Measurements from ENCODE around the gene STAT5A.

DNA sequence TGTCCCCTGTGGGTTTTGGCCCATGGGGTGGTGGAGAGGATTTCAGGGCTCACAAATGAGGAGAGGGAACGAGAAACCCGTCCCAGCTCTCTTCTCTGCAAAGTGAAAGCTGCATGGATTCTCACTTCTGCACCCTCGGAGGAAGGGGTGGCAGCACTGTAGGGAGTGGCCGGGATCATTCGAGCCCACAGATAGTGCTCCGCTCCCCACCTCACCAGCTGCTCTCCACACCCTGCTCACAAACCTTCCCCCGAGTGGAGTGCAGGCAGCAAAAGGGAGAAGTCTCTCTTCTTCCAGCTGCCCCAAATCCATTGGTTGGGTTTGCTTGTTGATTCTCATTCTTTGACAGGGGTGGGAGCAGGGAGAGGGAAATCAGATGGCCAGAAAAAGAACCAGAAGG lies 20.1 kb downstream of the STAT5A start:
- TF ChIP-seq, protein P1, sequence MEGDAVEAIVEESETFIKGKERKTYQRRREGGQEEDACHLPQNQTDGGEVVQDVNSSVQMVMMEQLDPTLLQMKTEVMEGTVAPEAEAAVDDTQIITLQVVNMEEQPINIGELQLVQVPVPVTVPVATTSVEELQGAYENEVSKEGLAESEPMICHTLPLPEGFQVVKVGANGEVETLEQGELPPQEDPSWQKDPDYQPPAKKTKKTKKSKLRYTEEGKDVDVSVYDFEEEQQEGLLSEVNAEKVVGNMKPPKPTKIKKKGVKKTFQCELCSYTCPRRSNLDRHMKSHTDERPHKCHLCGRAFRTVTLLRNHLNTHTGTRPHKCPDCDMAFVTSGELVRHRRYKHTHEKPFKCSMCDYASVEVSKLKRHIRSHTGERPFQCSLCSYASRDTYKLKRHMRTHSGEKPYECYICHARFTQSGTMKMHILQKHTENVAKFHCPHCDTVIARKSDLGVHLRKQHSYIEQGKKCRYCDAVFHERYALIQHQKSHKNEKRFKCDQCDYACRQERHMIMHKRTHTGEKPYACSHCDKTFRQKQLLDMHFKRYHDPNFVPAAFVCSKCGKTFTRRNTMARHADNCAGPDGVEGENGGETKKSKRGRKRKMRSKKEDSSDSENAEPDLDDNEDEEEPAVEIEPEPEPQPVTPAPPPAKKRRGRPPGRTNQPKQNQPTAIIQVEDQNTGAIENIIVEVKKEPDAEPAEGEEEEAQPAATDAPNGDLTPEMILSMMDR (conservative IDR thresholded peaks at IDR 0.05 in 1 of 2, IDR thresholded peaks at IDR 0.05 in 1 of 2; ENCODE audit: extremely low read depth in 1 of 2, insufficient read depth in 1 of 2, low read depth in 1 of 2, low read length in 2 of 2) = no peak
- no peak for TF ChIP-seq EZH2 (IDR thresholded peaks at IDR 0.05; ENCODE audit: borderline replicate concordance, low read length)

Data from mammary epithelial cell (primary cell).